Measurements from ENCODE around the gene LAS1L.
"Not testable (repeated sequence)": the region's sequence is repeated elsewhere in the genome, so short reads cannot be mapped to it uniquely, and the experiment has no call there.

The LAS1L gene

DNA sequence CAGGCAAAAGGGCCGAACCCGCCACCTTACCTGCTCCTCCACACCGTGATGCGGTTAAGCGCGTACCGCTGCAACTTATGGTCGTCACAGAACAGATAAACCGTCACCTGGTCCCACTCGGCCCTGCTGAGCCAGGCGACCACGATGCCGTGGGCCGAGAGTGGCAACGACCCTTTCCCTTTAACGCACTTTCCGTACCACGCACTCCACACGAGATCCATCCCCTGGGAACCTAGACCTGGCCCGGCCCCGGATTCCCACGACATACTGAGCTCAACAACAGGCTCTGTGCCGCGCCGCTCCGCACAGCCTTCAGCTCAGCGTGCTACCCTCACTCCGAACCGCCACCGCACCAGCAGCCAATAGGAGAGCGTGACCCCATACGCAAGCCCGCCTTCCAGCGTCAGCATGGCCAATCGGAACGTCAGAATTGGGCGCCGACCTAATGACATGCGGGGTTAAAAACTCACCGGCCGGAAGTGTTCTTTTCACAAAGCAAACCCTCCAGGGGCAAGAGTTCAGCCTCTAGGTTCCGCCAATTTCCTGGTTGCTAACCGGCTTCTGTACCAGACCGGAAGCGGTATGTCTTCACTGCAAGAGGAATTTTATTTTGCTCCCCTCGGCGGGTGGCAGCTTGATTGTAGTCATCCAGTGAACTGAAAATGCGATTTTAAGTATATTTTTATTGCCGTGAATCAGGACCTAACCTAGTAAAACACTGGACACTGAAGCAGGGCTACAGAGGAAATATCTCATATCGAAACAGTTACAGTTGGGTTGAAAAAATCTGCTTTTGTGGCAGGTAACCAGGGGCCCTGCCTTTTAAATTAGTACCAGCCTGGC, at the start of gene LAS1L:
Gene LAS1L (minus strand): TSS at position 338 of the 843 bp plus-strand sequence. CDS start 72 bp downstream, at position 266.
- DNase-seq = peak; percentile 91 to 94

DNA sequence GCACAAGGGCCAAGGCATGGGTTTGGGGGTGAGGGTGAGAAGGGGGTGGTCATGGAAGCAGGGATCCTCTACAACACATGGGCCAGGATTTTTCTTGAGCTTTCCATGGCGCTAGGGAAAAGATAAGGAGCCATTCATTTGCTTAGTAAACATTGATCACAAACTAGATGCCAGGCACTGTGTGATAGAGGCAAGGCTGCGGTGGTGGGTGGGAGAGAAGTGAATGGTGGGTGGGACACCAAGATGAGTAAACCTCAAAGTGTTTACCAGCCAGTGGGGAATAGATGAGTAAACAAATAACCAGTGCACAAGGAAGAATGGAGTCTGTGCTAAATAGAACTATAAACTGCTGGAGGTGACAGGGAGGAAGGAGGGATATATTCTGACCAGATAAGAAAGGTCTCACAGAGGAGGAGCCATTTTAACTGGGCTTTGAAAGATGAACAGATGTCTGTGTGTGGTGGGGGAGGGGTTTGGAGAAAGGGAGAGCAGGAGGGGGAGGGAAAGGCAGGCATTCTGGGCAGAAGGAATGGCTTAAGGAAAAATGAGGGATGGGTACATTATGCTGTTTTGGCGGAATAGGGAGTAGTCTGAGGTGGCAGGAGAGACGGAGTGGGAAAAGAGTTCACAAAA, 48.0 kb upstream of the LAS1L start:
- no peak for DNase-seq

DNA sequence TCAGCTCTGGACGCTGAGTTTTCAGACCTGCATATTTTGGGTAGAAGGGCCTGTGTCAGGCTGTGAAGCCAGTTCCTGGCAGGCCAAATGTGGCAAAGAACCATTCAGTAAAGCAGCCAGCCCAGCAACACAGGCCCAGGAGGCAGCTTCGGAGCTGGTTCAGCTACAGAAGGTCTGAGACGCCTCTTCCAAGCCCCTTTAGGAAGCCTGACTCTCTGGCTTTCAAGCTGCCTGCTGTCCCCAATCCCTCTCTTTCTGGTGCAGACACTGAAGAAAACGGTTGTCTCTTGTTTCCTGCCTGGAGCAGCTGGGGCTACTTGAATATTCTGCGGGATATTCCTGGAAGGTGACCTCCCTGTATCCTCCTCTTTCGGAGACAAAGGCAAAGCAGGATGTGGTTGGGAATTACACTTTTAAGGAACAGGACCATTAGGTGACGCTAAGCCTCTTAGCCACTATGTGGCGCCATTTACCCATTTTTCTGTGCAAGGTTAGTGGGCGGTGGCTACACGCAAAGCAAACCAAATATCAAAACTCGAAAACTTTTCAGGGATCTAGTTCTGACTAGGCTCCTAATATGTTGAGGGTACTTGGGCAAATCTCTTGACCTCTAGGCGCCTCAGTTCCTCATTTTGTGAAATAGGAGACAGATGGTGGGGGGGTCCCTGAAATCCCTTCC, 47.2 kb upstream of the LAS1L start:
- DNase-seq = peak; percentile 4 to 63

DNA sequence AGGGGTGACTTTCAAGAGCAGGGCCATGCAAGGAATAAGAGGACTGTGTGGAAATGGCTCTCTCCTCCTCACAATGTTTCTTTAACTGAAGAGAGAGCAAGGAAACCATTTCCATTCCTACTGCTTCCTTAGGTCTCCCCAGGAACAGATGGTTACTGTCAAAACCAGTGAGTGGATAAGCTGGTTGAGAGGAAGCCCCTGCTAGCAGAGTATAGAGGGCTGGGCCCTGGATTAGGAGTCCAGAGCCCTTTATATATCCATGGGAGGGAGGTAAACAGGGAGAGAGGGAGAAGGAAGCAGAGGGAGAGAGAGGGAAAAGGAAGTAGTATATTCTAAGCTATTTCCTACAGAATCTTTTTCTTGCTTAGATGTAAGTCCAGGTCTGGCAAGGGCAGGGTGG, 43.8 kb upstream of the LAS1L start:
- DNase-seq = no peak

DNA sequence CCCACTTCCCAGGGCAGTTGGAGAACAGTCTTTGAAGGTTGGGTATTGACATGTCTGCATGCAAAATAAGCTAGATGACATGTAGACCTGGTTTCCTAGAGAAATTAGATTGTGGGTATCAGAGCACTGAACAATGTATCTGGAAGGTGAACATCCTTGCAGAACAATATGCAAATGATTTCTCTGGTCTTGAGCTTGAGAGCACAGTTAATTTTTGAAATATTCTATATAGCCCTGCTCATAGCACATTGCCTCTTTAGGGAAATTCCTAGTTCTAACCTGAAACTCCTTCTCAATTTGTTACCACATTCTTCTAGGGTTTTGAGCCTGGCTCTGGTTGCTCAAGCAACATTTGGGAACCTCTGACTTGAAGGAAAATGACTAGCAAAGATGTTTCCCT, 41.6 kb upstream of the LAS1L start:
- DNase-seq = no peak

DNA sequence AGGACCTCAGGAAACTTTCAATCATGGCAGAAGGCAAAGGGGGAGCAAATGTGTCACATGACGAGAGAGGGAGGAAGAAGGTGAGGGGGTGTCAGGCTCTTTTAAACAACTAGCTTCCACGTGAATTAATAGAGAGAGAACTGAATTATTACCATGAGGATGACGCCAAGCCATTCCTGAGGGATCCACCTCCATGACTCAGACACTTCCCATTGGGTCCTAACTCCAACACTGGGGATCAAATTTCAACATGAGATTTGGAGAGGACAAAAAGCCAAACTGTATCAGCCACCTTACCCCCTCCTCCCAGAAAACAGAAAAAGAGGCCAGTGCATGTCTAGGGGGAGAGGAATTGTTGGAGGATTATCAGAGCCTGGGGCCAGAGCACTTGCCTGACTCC, 40.4 kb upstream of the LAS1L start:
- DNase-seq = no peak

DNA sequence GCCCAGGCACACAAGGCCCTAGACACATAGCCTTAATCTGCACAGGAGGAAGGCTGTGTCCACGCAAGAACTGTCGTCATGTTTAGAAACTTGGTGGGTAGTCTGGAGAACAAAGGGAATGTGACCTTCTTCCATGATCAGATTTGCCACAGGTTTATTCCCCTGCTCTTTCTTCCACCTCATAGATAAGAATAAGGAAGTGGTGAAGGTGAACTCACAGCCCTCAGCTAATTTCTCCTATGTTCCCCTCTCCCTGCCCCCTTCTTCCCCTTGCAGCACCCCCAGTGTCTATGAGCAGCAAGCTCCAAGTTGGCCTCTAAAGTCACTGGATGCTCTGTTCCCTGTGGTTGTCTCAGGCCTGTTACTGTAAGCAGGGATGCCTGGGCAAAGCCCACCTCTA, 39.8 kb upstream of the LAS1L start:
- no peak for DNase-seq

DNA sequence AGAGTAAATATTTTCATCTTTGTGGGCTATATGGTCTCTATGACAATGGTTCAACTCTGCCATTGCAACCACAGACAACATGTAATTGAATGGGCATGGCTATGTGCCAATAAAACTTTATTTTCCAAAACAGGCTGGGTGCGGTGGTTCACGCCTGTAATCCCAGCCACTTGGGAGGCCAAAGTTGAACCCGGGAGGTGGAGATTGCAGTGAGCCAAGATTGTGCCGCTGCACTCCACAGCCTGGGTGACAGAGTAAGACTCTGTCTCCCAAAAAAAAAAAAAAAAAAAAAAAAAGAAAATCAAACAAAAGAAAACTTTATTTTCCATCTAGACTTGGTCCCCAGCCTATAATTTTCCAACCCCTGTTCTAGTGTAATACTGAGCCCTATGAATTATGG, 38.4 kb upstream of the LAS1L start:
- DNase-seq = no peak

DNA sequence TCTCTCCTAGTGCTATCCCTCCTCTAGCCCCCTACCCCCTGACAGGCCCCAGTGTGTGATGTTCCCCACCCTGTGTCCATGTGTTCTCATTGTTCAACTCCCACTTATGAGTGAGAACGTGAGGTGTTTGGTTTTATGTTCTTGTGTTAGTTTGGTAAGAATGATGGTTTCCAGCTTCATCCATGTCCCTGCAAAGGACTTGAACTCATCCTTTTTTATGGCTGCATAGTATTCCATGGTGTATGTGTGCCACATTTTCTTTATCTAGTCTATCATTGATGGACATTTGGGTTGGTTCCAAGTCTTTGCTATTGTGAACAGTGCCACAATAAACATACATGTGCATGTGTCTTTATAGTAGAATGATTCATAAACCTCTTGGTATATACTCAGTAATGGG, 28.3 kb upstream of the LAS1L start:
- not testable (repeated sequence) for DNase-seq

DNA sequence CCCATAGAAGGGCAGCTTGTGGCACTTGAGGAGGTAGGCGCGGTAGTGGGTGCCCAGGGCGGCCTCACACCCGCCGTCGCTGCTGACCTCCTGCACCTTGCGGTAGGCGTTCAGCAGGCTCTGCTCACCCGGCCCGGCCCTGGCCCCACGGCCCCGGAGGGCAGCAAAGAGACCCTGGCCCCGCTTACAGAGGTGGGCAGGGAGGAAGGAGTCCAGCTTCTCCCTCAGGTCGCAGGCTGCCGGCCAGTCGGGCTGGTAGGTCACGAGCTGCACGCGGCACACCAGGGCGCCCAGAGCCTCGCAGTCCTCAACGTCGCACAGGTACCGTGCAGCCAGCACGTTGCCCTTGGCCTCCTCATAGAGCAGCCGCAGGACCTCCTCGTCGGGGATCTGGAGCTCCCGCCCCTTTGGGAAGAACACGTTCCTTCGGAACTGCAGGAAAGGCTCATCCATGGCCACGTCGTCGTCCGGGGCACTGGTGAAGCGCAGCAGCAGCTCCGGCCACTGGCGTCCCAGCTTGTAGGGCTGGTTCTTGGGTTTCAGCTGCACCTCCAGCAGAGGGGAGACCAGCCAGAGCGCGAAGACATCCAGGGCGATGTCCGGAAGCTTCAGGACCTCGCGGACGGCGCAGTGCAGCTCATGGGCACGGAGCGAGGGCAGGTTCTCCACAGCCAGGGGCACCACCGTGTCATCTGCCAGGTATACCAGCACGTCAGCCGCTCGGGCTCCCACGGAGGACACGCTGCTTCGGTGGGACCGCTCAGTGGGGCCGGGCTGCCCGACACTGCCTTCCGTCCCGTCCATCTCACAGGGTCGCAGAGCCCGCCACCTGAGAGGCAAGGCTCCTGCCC, 17.1 kb upstream of the LAS1L start:
- DNase-seq = no peak

DNA sequence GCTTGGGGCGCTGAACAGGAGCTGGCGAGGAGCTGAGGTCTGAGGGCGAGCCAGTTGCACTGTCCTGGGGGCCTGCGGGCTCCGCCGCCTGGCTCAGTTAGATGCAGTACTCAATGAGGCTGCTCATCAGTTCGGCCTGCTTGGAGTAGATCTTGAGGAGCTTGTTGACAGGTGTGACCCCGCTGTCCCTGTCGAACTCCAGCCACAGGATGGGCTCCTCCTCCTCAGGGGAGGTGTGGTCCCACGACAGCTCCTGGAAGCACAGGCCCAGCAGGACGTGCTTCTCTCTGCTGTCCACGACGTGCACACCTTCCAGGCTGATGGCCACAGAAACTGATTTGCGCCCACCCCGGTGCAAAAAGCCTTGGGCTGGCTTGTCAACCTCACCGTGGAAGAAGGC, 16.5 kb upstream of the LAS1L start:
- DNase-seq = no peak

DNA sequence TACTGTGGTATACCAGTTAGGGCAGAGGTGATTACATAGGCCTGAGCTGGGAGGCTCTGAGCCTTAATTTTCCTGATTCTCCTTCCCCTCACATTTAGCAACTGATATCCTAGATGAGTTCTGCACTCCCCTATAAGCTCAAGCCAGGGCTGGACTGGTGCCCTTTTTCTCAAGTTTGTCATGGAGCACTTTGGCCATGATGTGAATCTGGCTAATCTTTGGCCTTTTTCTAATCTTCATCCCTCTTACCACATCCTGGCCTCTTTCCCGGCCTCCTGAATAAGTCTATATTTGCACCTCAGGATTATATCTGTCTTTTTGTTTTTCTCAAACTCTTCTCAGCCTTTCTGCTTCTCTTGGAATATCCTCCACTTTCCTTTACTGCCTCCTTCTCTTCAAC, 10.9 kb upstream of the LAS1L start:
- no peak for DNase-seq

DNA sequence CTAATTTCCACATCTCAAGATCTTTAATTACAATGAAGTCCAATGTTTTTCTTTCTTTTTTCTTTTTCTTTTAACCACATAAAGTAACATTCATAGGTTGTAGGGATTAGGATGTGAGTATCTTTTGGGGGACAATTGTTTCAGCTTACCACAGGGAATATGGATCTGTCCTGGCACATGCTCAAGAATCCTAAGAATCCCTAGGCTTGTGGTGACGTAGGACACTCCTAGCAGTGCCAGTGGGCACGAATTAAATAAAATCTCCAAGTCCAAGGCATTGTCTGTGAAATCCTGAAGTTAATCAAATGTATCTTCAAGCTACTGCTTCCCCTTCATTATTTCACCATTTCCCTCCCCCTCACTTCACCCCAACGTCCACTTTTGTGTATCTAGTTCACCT, 2.6 kb upstream of the LAS1L start:
- DNase-seq = no peak

DNA sequence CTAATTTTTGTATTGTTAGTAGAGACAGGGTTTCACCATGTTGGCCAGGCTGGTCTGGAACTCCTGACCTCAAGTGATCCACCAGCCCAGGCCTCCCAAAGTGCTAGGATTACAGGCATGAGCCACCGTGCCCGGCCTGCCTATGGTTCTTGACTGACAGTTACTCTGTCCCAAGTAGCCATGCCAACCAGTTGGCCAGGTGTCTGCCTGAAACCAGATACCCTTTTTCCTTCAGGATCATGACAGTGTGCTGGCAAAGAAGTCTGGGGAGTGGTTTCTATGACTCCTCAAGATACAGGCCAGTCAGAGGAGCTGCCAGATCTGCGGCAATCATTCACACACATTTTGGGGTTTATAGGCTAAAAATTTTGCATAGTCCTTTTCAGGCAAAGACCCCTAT, 1.7 kb upstream of the LAS1L start:
- no peak for DNase-seq

DNA sequence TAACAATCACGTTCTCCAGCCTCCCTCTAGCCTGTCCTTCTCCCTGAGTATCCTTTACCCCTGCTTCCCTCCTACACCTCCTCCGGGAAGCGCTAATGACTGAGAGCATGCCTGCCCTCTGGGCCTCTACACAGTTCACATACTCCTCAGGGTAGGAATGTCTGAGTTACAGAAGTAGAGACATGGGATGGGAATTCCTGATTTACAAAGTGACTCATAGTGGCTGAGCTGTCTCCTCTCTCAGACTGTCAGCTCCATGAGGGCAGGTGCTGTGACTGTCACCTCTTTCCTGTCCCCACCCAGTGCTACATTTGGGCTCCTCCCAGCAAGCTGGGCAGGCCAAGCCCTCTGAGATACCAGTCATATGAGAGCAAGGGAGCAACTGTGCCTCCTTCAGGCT, 2.6 kb downstream of the LAS1L start:
- no peak for DNase-seq

DNA sequence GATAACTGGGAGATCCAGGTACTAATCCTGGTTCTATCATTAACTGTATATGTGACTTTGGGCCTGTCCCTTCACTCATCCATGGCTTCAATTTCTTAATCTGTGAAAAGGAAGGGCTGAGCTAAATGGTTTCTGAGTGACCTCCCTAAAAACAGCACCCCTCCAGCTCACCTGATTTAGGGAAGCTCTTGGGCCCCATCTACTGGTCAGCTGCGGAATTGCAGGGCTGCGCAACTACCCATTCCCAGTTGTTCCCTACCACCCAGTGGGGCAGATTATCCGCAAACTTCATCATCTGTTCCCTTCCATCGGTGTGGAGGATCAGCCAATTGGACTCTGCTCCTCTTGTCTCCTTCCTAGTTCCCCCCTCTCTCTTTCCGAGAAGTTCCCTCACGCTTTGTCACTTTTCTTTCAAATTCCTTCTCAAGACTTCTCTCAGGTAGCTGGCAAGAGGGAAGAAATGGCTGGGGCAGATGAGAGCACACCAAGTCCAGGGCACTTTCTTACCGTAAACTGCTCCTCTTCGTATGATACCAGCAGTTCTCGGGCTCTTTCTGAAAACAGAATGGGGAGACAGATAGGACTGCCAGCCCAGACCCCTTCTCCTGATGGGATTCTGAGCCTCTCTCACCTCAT, 5.8 kb downstream of the LAS1L start:
- DNase-seq = peak in 1 of 2 experiments; percentile 17

DNA sequence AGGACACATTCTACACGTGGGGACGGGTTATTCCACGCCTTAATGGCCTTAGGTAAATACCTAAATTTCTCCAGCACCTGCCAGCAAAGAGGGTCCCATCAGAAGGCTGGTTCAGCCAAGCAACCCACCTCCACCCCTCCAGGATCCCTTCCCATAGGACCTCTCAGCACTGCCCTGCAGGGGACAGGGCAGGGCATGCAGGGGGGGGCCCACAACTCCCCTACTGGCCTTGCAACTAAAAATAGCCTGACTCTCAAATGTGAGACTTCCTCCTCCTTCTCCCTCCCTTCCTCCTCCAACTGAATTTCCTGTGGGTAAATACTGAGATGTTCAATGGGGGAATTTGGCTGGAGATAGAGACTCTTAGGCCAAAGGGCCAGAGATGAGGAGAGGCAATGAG, 6.3 kb downstream of the LAS1L start:
- no peak for DNase-seq

DNA sequence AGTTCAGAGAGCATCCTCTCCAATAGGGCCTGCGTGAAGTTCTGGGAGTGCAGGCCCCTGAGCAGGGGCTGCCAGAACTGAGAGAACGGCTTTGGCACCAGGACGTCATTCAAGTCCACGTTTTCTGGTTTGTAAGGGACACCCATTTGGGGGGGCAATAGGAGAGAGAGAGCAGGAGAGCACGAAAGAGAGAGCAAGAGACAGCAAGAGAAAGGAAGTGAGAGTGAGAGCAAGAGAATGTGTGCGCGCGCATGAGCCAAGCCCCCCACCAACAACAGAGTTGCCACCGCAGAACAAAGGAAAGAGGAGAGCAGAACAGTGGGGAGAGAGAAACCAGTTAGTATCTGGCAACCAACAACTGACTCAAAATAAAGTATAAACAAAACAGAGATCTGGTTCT, 10.4 kb downstream of the LAS1L start:
- DNase-seq = no peak

DNA sequence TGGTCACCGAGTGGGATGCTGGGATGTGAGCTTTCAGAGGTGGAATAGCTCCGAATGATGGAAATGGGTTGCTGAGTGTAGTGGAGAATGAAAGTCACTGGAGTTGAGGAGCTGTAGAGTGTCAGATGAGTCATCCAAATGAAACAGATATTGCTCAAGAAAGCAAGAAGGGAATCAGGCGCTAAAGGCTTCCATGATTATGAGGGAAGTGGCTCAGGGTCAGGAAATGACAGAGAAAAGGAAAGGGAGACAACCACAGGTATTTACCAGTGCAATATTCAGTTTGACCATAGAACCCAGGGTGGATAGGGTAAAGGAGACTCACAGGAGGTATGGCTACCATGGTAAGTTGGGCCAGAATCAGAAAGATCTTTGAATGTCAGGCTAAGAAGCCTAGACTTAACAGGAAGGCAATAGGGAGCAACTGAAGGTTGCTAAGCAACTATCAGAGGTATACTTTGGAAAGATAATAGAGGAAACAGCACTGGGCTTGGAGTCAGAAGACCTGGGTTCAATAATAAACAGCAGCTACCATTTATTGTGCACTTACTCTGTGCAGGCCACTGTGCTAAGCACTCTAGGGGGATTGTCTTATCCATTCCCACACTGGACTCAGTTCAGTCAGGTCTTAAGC, 11.7 kb downstream of the LAS1L start:
- no peak for DNase-seq

DNA sequence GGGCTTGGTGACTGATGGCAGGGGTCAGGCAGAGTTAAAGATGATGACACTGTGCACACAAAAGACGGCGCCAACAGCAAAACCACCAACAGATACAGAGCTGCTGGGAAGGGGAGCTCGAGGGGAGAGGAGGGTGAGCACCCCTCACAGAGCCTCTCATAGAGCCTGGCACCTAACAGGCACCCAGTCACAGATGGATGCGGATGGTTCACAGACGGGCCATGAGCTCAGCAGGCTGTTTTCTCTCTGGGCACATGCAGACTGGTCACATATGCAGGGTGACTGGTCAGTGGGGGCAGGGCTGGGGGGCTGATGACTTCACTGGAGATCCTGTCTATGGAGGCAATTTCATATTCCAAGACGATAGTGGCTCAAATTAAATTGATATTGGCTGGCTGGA, 15.1 kb downstream of the LAS1L start:
- DNase-seq = not testable (repeated sequence)

DNA sequence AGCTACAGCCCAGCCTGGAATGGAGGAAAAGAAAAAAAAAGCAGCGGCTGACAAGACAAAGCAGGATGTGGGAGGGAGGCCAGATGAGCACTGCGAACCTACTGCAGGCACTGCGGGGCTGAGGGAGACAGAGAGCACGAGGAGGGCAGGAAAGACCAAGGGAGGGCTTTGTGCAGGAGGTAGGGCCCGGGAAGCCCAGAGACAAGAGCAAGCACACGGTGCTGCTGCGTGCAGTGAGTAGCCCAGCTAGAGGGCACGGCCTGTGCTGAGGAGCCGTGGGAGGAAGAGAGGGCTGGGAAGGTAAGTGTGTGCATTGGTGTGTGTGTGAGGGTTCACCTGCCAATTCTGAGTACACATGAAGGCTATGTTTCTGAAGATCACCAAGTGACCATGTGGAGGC, 15.6 kb downstream of the LAS1L start:
- not testable (repeated sequence) for DNase-seq

DNA sequence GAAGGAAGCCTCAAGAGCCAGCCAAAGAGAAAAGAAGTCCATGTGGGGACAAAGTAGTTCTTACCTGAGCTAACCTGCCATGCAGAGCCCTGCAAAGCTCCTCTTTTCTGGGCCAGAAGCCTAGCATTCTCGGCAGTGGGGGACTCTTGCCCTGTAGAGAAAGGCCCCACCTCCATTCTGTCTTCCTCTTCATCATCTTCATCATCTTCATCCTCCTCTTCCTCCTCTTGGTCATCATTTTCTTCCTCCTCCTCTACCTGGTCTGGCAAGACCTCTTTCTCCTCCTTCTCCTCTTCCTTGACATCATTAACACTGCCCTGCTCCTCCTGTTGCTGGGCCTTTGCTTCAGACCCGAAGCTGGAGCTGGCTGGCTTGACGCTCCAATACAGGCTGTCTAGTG, 16.7 kb downstream of the LAS1L start:
- no peak for DNase-seq

All from NCI-H526 (cell line).